Measurements from ENCODE around the gene MBIP. TPM values are rescaled to one million over a fixed set of nuclear protein-coding genes. Genes with fewer than 3 reads are reported as not detected.

MBIP gene
- total and polyA plus RNA-seq, 11 donors = 4.8 to 17.1 (median 9.1) TPM

DNA sequence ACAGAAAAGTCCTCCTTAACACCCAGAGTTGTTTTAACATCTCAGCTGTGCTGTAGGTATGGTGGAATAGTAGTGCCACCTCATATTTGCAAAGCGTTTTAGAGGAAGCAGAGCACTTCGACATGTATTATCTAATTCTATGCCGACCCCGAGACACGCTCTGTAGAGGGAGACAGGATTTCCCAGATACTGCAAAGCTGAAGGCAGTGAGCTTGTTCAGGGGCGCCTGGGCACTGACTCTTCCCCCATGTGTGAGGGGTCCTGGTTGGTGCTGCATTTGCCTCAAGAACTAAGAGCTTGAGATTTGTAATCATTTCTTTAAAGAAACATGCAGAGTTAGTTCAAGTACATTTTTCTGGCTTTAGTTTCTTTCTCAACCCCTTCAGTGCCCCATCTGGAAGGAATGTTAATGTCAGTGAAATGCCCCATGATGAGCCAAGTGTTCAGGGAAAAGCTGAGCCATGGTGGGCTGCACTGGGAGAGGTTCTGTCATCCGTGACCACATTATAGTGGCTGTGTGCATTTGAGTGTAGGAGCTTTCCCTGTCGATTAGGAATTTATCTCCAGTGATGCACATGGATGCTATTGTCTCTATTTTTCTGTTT, 66.3 kb downstream of the MBIP start:
- Histone ChIP-seq H3K4me3 (no peak overlapping the region), H3K27ac (no peak overlapping the region), H3K27me3 (peaks cover 0 to under 1% (median 0%) of the 10 kb centered on the region in 9 donors), H3K4me1 (no peaks in the 10 kb centered on the region), H3K36me3 (no peaks in the 10 kb centered on the region), H3K9me3 (peaks cover 0 to 5% (median 0%) of the 10 kb centered on the region in 12 donors)
- ATAC-seq (no peak), DNase-seq (no peak)
- intact Hi-C loops (cut with DNase I) = no loop called here
- TF ChIP-seq POLR2A (IDR thresholded peaks at IDR 0.05) = no peak
- no peak for TF ChIP-seq CTCF (IDR thresholded peaks at IDR 0.05)
- WGBS, 4 donors = 58 to 68% (median 61%) methylated on average over 8 of the region's 8 CpGs

Other genes starting within 250 kb of the MBIP start
- not detected for gene PTCSC3, start 143.9 kb downstream of the MBIP start, total RNA-seq
- not detected for gene PTCSC3, start 143.9 kb downstream of the MBIP start, polyA plus RNA-seq
- not detected for gene NKX2-1, start 199.6 kb upstream of the MBIP start, total RNA-seq
- not detected for gene NKX2-1, start 199.6 kb upstream of the MBIP start, polyA plus RNA-seq

Measured in heart left ventricle (tissue), 16 donors.